Vein endothelial cell (primary cell): ENCODE data around the gene HEATR9. TPM values are rescaled to one million over a fixed set of nuclear protein-coding genes. Genes with fewer than 3 reads are reported as not detected.

ENCODE experiments used
- small RNA-seq: library from RNA; depleted of rRNA; stranded (forward); fragments of <200 nt; gene quantifications from one replicate; pipeline ENCODE3, GENCODE V24; 2012
- total RNA-seq: library from RNA; depleted of rRNA; stranded (reverse); fragments of >200 nt; gene quantifications from 2 replicates; pipeline ENCODE4 v1.2.3, GENCODE V29; 2012

The HEATR9 gene, protein sequence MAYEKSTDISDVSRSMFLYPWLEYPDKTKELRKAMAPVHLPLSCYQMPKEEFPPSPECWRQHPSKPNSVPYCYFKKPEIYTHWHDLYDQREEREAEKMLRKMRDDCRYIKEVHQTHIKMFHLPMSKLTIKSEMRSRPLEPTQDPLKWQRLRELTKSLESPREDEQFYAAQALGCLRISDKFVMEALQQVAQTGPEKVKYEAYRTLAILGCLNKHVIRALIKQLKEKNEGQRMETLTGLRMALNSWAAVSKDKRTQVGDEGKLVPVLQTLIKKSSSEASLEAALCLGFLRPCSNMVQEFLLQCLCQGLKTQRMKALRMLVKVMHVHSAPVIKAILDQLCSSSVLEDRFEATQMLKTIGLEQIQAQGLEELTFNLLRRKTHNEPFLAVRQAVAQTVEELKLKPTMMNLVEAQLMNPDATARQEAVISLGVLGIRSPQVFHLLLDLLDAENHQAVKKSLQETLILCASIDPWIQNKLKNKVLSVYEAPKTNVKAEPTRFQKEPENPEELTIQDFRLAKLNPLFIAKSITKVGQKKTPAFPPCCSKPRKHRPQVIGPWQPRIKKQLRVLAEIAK
- not detected in 2 replicates for total RNA-seq

DNA sequence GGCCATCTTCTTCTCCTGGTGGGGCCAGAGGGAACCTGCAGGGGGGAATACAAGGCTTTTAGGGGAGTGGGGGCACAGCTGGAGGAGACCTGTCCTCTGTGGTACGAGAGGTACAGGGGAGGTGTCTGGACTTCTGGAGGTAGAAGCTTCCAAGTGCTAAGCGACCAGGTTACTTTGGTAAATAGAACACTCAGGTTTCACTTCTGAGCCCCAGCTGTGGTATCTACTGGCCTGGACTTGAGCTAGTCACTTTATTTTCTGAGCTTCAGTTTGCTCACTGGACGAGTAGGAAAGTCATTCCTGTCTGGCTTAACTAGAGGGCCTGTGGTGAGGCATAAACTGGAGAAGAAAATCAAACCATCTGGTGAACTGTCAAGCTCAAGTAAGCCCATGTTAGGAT lies at the start of gene HEATR9:
Gene HEATR9 (minus strand): TSS at position 155 of the 400 bp plus-strand sequence. CDS start 149 bp downstream, at position 6.

DNA sequence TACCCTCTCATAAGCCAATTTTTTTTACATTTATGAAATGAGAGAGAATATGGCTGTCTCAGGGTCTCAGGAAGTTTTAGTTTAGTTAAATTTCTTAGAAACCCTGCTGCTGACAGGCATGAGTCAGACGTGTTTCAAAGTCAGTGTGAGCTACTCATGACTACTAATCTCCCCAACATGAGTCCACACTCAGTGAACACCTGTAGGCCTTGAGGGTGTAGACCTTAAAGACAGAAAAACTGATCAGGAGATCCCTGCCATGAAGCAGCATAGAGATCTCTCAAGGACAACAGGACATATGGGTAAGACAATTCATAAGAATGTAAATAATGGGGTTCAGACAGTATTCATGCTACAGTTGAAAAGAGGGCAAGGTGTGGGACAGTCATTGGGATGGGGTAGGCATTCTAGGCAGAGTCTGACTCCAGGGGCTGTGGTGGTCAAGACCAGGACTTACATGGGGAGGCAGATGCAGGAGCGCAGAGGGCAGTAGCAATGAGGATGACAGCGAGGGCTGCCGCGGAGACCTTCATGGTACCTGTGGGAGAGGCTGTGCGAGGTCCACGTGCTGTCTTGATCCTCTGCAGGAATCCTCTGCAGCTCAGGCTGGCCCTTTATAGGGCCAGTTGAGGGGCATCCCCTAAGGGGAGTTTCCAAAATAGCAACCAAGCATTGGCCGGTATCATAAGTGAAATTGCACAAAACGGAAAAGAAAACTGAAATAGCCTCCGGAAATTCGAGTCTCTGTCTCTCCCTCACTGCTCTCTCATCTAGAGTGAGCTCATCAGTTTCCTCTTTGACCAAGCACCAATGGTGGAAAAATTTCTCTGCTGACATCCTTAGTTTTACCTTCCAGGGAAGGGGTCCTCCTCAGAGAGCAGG lies 11.3 kb upstream of the HEATR9 start, which contains the start of gene CCL5:
Gene CCL5 (minus strand): TSS at position 588 of the 882 bp plus-strand sequence.

GRCh38 chr17:35808962-35809854 lies 59.5 kb downstream of the HEATR9 start, which contains the start of gene TAF15:
Gene TAF15, plus strand, starts transcription at chr17:35809484. Its CDS starts 86 bp downstream, at chr17:35809570.

Small RNA genes within 50 kb of the gene (small RNA-seq; reads per million reads assigned to genes)
- 330 reads per million, percentile 99 among the genes with 10 or more reads in this experiment for gene RF00100

Other genes starting within 250 kb of the HEATR9 start
- 0.19 and 0.33 TPM in 2 replicates for gene RASL10B, start 137.3 kb downstream of the HEATR9 start, total RNA-seq
- gene GAS2L2, start 115.7 kb downstream of the HEATR9 start, total RNA-seq: not detected in 2 replicates
- not detected in 2 replicates for gene C17orf50, start 108.0 kb downstream of the HEATR9 start, total RNA-seq
- gene MMP28, start 73.2 kb downstream of the HEATR9 start, total RNA-seq: 11.3 and 13.7 TPM in 2 replicates
- gene TAF15, start 59.4 kb downstream of the HEATR9 start, total RNA-seq: 67.6 and 71.3 TPM in 2 replicates
- gene CCL5, start 11.5 kb upstream of the HEATR9 start, total RNA-seq: 0.19 and 0.65 TPM in 2 replicates
- not detected in 2 replicates for gene RDM1, start 61.9 kb upstream of the HEATR9 start, total RNA-seq
- gene LYZL6, start 74.8 kb upstream of the HEATR9 start, total RNA-seq: not detected in 2 replicates
- gene CCL16, start 112.6 kb upstream of the HEATR9 start, total RNA-seq: 0.65 and 0.86 TPM in 2 replicates
- gene CCL14, start 117.8 kb upstream of the HEATR9 start, total RNA-seq: 32.7 and 43.2 TPM in 2 replicates
- gene CCL15, start 132.7 kb upstream of the HEATR9 start, total RNA-seq: not detected in 2 replicates
- 0.98 and 6.4 TPM in 2 replicates for gene CCL23, start 149.1 kb upstream of the HEATR9 start, total RNA-seq
- not detected in 2 replicates for gene CCL18, start 195.4 kb upstream of the HEATR9 start, total RNA-seq
- gene CCL3, start 221.3 kb upstream of the HEATR9 start, total RNA-seq: not detected in 2 replicates
- not detected in 2 replicates for gene CCL4, start 234.9 kb upstream of the HEATR9 start, total RNA-seq